Kidney capillary endothelial cell (primary cell): ENCODE results near the gene CEBPZOS.

Experiments used
- DNase-seq: peaks from one replicate; pipeline ENCODE4 v3.0.0-alpha.2; 2018; ENCODE audit warnings: low spot score

Gene CEBPZOS

DNA sequence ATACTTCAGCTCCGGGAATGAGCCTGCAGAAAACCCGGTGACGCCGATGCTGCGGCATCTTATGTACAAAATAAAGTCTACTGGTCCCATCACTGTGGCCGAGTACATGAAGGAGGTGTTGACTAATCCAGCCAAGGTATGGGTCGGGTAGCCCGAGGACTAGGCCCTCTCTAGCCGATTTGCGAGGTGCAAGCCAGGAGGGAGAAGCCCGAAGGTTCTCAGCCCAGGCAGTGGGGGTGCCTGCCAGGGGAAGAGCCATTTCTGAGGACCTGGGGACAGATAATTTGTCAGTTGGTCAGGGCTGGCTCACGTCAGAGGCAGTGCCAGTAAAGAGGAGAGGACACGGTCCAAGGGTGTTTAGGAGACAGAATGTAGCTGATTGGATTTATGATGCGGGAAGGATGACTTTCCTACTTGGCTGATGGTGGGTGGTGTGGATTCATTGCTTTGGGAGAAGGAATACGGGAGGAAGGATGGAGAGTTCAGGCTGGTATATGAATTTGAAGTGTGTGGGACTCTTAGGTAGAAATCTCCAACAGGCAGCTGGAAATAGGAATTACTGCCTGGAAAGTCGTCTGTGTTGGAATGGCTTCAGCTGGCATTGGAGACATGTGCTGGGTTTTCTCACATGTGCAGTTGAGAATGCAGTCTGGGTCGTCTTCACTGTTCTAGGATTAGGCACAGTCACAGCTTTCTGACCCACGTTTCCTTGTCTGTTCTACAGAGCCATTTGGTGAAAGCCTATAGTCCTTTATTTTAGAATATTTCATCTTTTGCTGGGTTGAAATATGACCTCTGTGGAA, 36.0 kb downstream of the CEBPZOS start:
- DNase-seq, result peak; percentile 4

DNA sequence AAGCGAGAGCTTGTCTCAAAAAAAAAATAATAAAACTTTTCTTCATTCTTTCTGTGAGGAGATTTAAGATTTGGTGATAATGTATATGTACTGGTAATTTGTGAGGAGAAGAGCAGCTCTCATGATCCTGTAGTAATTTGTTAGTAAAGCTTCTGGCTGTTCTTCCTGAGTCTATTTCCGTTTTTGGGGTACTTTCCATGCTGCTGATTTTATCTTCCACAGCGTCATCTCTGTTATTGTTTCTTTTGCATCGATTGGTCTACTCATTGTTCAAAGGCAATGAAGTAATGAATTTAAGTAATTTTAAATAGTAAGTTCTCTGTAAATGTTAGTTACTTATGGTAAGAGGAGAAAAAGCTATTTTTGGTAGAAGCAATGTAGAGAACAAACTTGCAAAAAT, 47.1 kb downstream of the CEBPZOS start:
- DNase-seq, result no peak

DNA sequence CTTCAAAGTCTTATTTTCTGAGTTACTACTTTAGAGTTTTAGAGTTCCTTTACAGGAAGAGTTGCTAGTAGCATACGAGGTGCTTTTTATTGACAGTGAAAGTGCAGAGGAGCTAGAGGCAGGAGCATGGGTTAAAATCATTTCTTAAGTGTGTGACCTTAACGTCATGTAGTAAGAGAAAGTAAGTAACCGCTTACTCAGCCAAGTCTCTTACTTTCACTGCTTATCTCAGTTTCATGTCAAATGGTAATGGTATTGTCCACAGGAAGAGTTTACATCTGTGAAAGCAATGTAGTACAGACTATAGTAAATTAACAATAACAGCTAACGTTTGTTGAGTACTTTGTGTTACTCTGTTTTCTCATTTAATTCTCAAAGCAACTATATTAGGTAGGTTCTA, 47.7 kb downstream of the CEBPZOS start:
- DNase-seq, result no peak

DNA sequence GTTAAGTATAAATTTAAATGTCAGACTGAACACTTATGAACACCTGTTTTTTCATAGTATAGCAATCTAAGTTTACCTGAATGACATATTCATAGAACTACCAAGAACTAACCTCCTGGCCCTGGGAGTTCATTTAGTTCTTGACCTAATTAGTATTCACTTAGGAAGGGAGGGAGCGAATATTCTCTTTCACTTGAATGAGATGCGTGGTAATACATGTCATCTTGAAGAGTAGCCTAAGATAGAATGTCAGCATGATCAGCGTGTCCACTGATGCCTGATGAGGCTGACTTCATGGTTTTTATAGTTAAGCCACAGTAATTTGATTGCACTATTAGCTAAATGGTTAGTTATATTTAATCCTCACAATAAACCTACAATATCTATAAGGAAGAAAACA, 48.5 kb downstream of the CEBPZOS start:
- no peak for DNase-seq

DNA sequence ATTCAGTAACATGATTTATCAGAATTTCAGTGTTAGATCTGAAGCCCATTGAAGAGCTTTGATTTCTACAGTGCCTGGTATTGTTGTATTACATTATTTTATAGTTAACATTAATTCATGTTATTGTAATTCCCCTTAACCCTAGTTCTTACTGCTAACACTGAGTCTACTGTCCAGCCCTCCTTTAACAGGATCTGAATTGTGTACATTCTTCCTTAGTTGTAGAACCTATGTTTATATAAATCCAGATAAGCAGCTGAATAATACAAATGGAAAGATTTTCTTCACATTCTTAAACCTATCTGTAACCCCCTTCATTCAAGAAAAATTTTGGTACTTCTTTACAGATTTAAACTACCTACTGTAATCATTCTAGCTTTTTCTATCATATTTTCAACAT, 49.9 kb downstream of the CEBPZOS start:
- DNase-seq, result no peak

DNA sequence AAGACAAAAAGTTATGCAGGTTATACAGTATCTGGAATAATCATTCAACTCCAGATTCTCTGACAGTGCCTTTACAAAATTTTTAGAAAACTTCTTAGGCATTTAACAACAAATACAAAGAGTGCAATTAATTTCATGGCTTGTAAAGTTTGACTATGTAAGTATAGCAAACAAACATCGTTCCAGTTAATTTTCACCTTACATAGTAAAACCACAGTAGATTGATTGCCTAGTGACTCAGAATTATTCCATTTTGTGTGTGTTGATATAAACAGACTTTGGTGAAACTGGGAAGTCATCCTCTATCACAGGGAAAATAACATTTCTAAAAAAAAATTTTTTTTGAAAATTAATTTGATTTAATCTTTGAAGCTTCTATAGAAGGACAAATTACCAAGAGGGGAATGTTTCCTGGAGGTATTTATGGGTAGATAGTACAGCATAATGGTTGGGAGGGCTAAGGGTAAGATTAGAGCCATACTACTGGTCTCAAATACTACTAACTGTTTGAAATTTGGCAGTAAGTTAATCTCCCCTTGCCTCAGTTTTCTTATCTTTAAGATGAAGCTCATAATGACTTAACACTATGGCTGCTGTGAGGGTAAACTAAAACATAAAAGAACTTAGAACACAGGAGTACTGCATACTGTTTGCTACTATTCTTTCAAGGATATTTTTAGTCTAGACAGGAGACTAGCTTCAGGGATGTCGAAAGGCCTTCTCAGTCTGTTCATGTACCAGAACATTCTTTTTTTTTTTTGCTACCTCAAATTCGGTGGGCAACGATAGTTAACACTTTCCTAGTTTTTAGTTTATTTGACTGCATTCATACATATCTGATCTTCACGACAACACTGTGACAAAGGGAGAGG, 54.8 kb downstream of the CEBPZOS start:
- no peak for DNase-seq
